PC-9 (cell line): ENCODE results near the gene VAPB.

Source experiments
- EZH2 ChIP-seq: fragments of 200-600 bp; sonication (generic); IDR thresholded peaks from 2 replicates; pipeline ENCODE4 v1.8.0; 2017; ENCODE audit warnings: antibody characterized with exemption, low read depth
- TF ChIP-seq, protein P1 (sequence below): fragments of 200-600 bp; sonication (generic); conservative IDR thresholded peaks from 2 replicates; pipeline ENCODE4 v1.6.1; 2017; ENCODE audit warnings: mixed run types, antibody characterized with exemption, mild to moderate bottlenecking, moderate library complexity

DNA sequence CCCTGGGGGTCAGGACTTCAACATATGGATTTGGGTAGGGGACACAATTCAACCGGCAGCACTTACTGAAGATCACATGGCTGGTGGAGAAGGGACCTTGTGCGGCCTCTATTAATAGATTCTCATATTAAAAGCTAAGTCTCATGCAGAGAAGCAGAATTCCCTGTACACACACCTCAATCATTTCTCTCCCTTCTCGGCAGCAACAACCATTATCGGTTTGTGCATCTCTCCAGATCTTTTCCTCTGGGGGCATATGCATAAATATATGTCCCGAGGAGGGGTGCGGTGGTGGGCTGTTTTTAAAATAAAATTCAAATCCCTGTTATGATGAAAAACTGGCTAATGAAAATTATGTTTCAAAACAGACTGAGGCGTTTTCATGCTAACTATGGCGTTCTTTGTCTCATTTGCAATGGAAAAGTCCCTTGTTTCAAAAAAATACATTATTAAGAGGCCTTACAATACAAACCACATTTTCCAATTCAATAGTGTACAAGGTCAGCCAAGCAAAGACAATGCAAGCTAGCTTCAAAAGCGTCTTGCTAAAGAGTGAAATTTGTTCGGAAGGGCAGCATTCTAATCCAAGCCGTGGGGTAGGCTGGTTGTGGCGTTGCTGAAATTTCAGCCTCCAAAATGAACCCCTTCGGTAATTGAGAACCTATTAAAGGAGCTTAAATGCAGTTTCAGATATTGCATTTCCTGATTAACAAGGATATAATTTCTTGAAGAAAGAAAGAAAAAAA lies 108.9 kb downstream of the VAPB start:
- no peak for TF ChIP-seq EZH2
- TF ChIP-seq, protein P1, sequence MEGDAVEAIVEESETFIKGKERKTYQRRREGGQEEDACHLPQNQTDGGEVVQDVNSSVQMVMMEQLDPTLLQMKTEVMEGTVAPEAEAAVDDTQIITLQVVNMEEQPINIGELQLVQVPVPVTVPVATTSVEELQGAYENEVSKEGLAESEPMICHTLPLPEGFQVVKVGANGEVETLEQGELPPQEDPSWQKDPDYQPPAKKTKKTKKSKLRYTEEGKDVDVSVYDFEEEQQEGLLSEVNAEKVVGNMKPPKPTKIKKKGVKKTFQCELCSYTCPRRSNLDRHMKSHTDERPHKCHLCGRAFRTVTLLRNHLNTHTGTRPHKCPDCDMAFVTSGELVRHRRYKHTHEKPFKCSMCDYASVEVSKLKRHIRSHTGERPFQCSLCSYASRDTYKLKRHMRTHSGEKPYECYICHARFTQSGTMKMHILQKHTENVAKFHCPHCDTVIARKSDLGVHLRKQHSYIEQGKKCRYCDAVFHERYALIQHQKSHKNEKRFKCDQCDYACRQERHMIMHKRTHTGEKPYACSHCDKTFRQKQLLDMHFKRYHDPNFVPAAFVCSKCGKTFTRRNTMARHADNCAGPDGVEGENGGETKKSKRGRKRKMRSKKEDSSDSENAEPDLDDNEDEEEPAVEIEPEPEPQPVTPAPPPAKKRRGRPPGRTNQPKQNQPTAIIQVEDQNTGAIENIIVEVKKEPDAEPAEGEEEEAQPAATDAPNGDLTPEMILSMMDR, result no peak
